GM18517 (cell line): ENCODE results near the gene TPI1.

Experiments used
- ATAC-seq: cut with Tn5 transposase; IDR thresholded peaks from one replicate; pipeline ENCODE4 v1.9.1; 2021; ENCODE audit warnings: mild to moderate bottlenecking, moderate library complexity; ENCODE audit not compliant: unreplicated experiment

TPI1 gene

DNA sequence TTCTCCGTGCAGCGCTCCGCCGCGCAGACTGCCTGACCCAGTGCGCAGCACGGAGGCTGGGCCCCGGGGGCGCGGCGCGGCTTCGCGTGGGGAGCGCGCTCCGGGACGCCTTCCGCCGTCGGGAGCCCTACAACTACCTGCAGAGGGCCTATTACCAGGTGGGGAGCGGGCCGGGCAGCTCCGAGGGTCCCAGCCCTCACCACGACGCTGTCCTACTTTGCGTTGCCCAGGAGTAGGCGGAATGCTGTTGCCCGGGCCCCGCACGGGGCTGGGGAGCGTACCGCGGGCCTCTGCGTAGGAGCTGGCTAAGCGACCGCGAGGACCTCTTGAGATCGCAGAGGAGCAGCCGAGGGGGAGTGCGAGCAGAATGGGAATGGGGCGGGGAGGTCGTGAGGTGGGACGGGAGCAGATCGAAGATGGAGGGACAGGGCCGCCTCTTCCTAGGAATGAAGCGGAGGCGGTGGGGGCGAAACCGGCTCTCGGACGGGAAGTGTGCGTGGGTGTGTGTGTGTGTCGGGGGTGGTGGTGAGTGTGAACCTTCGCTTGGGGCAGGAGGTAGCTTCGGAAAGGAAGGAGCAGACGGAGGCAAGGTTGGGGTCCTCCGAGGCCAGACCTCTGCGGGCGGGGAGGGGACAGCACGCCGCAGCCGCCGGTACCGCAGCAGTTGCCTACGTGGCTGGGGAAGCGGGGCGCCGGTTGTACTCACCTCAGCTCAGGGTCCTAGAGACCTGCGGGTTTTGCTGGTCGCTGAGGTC is 38.4 kb upstream of the TPI1 start:
- ATAC-seq: no peak

GRCh38 chr12:6829536-6830220 is 37.7 kb upstream of the TPI1 start:
- ATAC-seq: no peak

- ATAC-seq: no peak
These were observed 36.9 kb upstream of the TPI1 start for GRCh38 chr12:6830286-6830890.

DNA sequence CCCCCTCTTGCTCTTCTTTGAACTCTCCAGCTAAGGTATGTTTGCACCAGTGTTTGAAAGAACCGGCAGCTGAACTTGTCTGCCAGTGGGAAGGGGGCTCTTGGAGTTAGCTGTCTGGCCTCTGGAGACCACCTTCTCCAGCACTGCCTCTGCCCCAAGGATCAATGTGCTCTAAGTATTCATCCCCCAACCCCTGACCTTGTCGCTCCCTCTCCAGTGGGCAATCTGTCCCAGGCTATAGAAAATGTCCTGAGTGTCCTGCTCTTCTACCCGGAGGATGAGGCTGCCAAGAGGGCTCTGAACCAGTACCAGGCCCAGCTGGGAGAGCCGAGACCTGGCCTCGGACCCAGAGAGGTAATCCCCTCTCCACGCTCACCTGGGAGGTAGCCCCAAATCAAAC is 36.3 kb upstream of the TPI1 start:
- no peak for ATAC-seq

GRCh38 chr12:6831450-6831995 is 35.8 kb upstream of the TPI1 start:
- no peak for ATAC-seq

- no peak for ATAC-seq
These were observed 35.2 kb upstream of the TPI1 start for GRCh38 chr12:6832125-6832524.

DNA sequence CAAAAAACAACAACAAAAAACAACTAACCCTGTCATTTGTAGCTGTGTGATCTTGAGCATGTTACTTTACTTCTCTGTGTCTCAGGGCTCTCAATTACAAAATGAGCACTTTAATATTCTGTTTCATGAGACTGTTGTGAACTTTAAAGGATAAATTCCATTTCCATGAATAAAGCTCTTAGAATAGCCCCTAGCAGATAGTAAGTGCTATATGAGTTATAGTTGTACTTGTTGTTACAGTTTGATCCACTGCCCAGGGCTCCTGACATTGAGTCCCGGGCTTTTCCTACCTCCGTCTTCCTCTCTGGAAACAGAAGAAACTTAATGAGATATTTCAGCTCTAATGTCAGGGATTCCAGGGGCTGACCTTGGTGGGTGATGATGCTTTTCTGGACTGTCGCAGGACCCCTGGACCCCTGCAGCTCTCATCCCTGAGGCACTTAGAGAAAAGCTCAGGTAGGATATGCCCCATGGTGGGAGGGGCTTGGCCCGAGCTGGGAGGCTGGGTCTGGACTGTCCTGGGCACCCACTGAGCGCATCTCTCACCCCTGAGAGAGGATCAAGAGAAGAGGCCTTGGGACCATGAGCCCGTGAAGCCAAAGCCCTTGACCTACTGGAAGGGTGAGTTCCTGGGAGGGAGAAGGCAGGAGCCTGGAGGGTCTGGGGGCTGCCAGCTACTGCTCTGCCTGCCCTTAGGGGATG is 34.0 kb upstream of the TPI1 start:
- ATAC-seq: no peak

GRCh38 chr12:6834254-6834653 is 33.1 kb upstream of the TPI1 start:
- ATAC-seq: no peak

DNA sequence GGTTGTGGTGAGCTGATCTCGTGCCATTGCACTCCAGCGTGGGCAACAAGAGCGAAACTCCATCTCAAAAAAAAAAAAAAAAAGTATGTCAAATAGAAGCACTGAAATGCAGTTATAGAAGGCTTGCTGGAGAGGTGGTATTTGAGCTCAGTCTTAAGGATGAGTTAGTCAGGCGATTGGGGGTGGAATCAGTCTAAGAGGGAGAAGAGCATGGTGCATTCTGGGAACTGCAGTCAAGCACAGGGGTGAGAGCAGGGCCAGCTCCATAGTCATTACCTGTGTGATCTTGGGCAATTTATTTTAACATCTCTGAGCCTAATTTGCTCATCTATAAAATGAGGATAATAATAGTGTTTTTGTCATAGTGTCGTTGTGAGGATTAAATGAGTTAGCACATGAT is 32.5 kb upstream of the TPI1 start:
- no peak for ATAC-seq

DNA sequence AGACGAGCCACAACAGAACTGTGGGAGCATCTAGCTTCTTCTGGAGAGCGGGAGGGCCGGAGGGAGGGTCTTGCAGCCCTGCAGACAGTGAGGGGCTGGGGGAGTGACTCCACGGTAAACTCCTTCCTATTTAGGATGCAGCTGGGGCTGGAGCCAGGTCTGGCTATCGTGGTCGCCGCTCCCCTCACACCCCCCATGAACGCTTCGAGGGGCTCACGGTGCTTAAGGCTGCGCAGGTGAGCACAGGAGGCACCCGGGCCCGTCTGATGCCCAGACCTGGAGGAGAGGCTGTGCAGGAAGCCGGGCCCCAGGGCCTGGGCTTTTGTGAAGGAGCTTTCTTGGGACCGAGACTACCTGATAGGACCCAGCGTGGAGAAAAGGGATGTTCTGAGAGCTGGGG is 30.5 kb upstream of the TPI1 start:
- ATAC-seq: no peak

GRCh38 chr12:6837370-6838060 is 29.8 kb upstream of the TPI1 start:
- no peak for ATAC-seq

DNA sequence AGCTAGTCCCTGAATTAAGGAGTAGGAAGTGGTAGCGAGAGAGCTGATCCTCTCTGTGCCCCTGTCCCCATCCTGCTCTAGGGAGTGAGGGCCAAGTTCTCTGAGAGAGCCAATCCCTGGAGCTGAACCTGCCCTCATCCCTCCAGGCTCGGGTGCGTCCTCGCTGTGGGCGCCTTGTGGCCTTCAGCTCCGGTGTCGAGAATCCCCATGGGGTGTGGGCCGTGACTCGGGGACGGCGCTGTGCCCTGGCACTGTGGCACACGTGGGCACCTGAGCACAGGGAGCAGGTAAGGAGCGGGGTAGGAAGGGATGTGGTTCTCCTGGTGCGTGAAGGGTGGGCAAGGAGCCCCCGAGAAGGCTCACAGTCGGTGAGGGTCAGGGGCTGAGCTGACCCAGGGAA is 28.5 kb upstream of the TPI1 start:
- ATAC-seq: no peak

DNA sequence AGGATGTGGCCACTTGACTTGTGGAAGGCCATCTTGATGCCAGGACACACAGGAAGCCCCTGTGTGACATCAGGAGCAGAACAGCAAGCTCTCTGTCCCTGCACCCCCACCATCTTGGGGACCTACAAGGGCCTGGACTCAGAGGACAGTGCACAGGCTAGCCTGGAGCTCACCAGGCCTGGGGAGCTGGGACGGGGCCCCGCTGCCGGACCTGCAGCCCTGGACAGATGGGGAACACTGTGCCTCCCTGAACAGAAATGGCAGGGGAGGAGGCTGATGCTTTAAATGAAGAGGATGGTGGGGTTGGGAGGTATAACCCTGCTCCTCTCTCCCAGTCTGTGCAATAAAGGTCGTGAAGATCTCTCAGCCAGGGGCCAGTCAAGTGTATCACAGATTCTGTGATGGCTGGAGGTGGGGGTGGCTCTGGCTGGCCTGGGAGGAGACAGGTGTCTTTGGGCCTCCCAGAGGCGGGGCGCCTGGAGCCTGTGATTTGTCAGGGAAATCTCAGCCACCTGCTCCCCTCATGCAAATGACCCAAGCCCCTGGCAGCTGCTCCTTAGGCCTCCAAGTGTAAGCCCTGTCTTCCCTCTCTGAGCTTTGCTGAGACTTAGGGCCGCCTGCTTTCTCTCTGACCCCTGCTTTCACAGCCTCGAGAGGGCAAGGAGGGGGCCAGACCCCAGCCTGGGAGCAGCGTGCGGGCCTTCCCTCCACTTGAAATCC is 27.7 kb upstream of the TPI1 start:
- peak; percentile 55 for ATAC-seq

DNA sequence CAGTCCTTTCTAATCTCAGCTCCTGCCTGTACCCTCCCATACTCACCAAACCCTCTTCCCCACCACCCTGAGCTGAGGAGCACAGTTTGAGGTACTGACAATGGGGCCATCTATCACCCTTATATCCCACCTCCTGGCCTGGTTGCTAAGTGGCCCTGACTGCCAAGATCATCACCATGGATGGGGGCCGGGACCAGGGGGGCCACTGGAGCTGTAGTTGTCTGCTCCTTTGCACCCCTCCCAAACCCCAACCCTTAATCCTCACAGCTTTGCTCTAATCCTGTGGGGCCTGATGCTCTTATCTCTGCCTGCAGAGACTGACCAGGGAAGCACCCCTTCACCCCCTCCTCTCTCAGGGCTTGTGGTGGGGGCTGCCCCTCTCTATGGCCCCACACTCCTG is 27.0 kb upstream of the TPI1 start:
- ATAC-seq: no peak

DNA sequence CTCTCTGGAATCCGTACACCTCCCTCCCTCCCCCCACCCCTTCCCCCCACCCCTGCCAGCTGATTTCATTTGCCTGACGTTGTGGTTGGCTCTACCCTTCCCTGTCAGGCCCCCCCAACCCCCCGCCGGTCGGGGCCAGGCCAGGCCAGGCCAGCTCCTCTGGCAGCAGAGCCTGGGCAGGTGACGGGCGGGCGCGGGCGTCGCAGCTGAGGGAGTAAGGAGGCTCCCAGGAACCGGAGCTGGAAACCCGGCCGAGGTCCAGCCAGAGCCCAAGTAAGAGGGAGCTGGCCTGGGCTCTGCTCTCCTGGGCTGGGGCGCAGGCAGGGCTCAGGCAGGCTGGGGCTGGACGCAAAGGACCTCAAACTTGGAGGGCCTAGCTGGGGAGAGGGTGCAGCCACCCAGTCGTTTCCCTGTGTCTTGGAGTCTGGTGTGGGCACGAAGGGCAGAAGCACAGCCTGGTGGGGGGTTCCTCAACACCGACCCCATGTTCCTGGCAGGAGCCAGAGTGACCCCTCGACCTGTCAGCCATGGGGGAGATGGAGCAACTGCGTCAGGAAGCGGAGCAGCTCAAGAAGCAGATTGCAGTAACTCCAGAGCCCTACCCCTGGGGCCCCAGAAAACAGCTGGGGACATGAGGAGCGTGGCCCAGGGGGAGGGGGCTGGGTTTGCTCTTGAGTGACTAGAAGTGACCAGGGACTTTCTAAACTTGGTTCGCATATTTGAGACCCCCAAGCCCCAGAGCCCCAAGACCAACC is 26.4 kb upstream of the TPI1 start, which contains the start of gene GNB3:
Gene GNB3 (plus strand): TSS at position 165 of the 755 bp plus-strand sequence. CDS start 363 bp downstream, at position 528.
- ATAC-seq: no peak

GRCh38 chr12:6842075-6842474 is 25.3 kb upstream of the TPI1 start:
- ATAC-seq: no peak

DNA sequence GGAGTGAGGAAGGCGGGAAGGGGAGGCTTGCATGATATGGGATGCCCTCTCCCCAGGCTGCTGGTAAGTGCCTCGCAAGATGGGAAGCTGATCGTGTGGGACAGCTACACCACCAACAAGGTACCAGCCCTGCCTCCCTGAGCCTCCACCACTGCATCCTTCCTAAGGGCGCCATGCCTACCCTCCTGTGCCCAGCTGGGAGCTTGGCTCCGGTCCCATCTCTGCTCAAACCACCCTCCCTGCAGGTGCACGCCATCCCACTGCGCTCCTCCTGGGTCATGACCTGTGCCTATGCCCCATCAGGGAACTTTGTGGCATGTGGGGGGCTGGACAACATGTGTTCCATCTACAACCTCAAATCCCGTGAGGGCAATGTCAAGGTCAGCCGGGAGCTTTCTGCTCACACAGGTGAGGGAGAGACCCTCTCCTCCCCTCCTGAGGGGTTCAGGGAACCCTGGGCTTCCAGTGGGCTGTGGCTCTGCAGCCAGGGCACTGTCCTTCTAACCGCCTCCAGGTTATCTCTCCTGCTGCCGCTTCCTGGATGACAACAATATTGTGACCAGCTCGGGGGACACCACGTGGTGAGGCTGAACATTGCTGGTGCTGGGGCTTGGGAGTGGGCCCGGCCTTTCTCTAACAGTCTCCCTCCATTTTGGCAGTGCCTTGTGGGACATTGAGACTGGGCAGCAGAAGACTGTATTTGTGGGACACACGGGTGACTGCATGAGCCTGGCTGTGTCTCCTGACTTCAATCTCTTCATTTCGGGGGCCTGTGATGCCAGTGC is 24.0 kb upstream of the TPI1 start:
- ATAC-seq: no peak

GRCh38 chr12:6845395-6845794 is 21.9 kb upstream of the TPI1 start:
- ATAC-seq: no peak
